Peyer's patch (tissue), 4 donors: ENCODE results near the gene PCSK2.

Experiments used
- POLR2A ChIP-seq, 2 donors: fragments of 450-650 bp; IDR thresholded peaks; one replicate each; pipeline ENCODE4 v1.5.1; 2017; ENCODE audit warnings: antibody characterized with exemption in 2 of 2, mild to moderate bottlenecking in 2 of 2, moderate library complexity in 2 of 2
- TF ChIP-seq, protein P1 (sequence below), 6 experiments: fragments of 450-650 bp in 4 of 6; fragments of 200-600 bp in 2 of 6; sonication (generic) in 1 of 6; IDR thresholded peaks; one replicate each; pipeline ENCODE4 v1.5.1; 2017 to 2019; ENCODE audit warnings: antibody characterized with exemption in 6 of 6, mild to moderate bottlenecking in 3 of 6, moderate library complexity in 1 of 6

DNA sequence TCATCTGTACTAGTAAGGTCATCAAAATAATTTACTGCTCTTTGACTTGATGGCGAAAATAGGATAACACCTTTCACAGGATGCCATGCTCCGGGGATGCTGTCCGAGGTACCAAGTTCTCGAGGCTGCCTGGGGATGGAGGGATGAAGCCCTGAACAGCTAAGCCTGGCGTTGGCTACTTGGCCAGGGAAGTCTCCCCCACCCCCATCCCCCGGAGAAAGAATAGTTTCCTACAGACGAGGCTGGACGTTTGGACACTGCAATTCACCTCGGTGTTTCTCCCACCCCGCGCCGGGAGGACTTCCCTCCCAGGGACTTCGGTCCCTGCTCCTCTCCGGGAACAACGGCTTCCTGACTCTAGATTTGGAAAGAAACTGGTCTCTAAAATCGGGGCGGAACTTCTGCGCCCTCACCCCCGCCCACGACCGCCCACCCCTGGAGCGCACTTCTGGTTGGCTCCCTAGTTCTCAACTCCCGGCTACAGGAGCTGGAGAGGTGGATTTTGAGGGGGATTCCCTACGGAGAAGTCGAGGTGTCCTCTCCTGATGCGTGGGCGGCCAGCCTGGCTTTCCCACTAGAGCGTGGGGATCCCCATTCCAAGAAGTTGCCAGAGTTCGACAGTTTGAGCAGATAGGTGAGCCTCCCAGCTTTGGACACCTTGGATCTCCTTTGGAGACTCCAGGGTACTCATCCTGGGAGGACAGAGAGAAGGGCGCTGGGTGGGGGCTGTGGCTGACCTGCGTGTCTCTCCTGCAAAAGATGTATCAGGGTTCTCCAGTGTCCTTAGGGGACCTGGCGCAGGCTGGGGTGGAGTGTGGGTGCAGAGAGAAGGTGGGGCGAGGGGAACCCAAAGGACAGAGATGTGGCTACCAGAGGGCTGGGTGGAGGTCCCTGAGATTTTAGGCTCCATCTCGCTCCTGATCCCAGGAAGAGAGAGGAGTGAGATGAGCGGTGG is 1.1 kb downstream of the PCSK2 start:
- TF ChIP-seq, protein P1, sequence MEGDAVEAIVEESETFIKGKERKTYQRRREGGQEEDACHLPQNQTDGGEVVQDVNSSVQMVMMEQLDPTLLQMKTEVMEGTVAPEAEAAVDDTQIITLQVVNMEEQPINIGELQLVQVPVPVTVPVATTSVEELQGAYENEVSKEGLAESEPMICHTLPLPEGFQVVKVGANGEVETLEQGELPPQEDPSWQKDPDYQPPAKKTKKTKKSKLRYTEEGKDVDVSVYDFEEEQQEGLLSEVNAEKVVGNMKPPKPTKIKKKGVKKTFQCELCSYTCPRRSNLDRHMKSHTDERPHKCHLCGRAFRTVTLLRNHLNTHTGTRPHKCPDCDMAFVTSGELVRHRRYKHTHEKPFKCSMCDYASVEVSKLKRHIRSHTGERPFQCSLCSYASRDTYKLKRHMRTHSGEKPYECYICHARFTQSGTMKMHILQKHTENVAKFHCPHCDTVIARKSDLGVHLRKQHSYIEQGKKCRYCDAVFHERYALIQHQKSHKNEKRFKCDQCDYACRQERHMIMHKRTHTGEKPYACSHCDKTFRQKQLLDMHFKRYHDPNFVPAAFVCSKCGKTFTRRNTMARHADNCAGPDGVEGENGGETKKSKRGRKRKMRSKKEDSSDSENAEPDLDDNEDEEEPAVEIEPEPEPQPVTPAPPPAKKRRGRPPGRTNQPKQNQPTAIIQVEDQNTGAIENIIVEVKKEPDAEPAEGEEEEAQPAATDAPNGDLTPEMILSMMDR (IDR thresholded peaks at IDR 0.05): no peak
- no peak for TF ChIP-seq POLR2A (IDR thresholded peaks at IDR 0.05)
